Amygdala (tissue), 56 donors: Measurements from ENCODE around the gene MYO1E.

Experiments used
- DNase-seq, 56 donors: peaks; one replicate each; lab custom pipeline; 2025; lab: John Stamatoyannopoulos, UW

The MYO1E gene

GRCh38 chr15:59322056-59322759, 50.5 kb downstream of the MYO1E start:
- DNase-seq = no peak

- no peak for DNase-seq
These were observed 51.5 kb downstream of the MYO1E start for GRCh38 chr15:59321000-59321689.

GRCh38 chr15:59317211-59317610, 55.5 kb downstream of the MYO1E start:
- DNase-seq = no peak

GRCh38 chr15:59315914-59316451, 56.7 kb downstream of the MYO1E start:
- DNase-seq = peak in 1 of 56 donors; percentile 14

- DNase-seq = peak in 8 of 56 donors; percentile 4 to 41 (median 16)
These were observed 58.9 kb downstream of the MYO1E start for GRCh38 chr15:59313641-59314332.

- no peak for DNase-seq
These were observed 60.5 kb downstream of the MYO1E start for GRCh38 chr15:59312205-59312604.

- DNase-seq = no peak
These were observed 61.5 kb downstream of the MYO1E start for GRCh38 chr15:59311195-59311594.

GRCh38 chr15:59309405-59309804, 63.3 kb downstream of the MYO1E start:
- DNase-seq = no peak

GRCh38 chr15:59307165-59307537, 65.5 kb downstream of the MYO1E start:
- DNase-seq = peak in 16 of 56 donors; percentile 11 to 63 (median 40)

GRCh38 chr15:59306520-59307164, 66.0 kb downstream of the MYO1E start:
- peak in 2 of 56 donors; percentile 23 to 30 for DNase-seq

- no peak for DNase-seq
These were observed 67.9 kb downstream of the MYO1E start for GRCh38 chr15:59304807-59305206.

- no peak for DNase-seq
These were observed 68.5 kb downstream of the MYO1E start for GRCh38 chr15:59304034-59304795.

- DNase-seq = peak in 2 of 56 donors; percentile 18 to 32
These were observed 69.0 kb downstream of the MYO1E start for GRCh38 chr15:59303633-59304032.

- no peak for DNase-seq
These were observed 69.5 kb downstream of the MYO1E start for GRCh38 chr15:59303136-59303535.

GRCh38 chr15:59301527-59301926, 71.1 kb downstream of the MYO1E start:
- DNase-seq = no peak

GRCh38 chr15:59300618-59301139, 72.0 kb downstream of the MYO1E start:
- no peak for DNase-seq

- DNase-seq = peak in 19 of 56 donors; percentile 8 to 69 (median 26)
These were observed 72.6 kb downstream of the MYO1E start for GRCh38 chr15:59299929-59300617.

- DNase-seq = no peak
These were observed 73.8 kb downstream of the MYO1E start for GRCh38 chr15:59298854-59299250.

- DNase-seq = no peak
These were observed 74.3 kb downstream of the MYO1E start for GRCh38 chr15:59298225-59298853.
